K562 (cell line): ENCODE results near the gene C11orf91. TPM values are rescaled to one million over a fixed set of nuclear protein-coding genes. Genes with fewer than 3 reads are reported as not detected.

Experiments used
- AFF4 ChIP-seq: sonication (generic); formaldehyde crosslinking; IDR thresholded peaks from 2 replicates; pipeline ENCODE4 v1.8.0; 2023; ENCODE audit warnings: mild to moderate bottlenecking, missing genetic modification reagents
- BHLHE40 ChIP-seq: IDR thresholded peaks from 2 replicates; pipeline ENCODE4 v1.6.1; 2011; ENCODE audit warnings: low read length, improper control_type of control experiment
- E2F6 ChIP-seq, 2 experiments: IDR thresholded peaks; 2 replicates each; pipeline ENCODE4 v1.6.1; 2011; ENCODE audit warnings: borderline replicate concordance in 1 of 2, control low read depth in 1 of 2, low read depth in 1 of 2, low read length in 1 of 2, mild to moderate bottlenecking in 1 of 2, mixed read lengths in 1 of 2, moderate library complexity in 1 of 2; ENCODE audit not compliant: insufficient read depth in 1 of 2, insufficient read length in 1 of 2, poor library complexity in 1 of 2, severe bottlenecking in 1 of 2; ENCODE audit errors: extremely low read depth in 1 of 2
- FOXP1 ChIP-seq: sonication (generic); formaldehyde crosslinking; IDR thresholded peaks from 2 replicates; pipeline ENCODE4 v1.8.0; 2022; ENCODE audit warnings: mild to moderate bottlenecking, missing genetic modification reagents
- HDAC1 ChIP-seq, 2 experiments: fragments of 450-650 bp; IDR thresholded peaks; 2 replicates each; pipeline ENCODE4 v1.6.1; 2016 to 2017; ENCODE audit warnings: inconsistent platforms in 1 of 2, mild to moderate bottlenecking in 1 of 2, moderate library complexity in 1 of 2
- PATZ1 ChIP-seq: fragments of 250-450 bp; sonication (Bioruptor Pico); IDR thresholded peaks from 2 replicates; pipeline ENCODE4 v1.5.0; 2020; ENCODE audit warnings: mild to moderate bottlenecking, borderline replicate concordance
- RB1 ChIP-seq: fragments of 450-650 bp; IDR thresholded peaks from 2 replicates; pipeline ENCODE4 v1.6.1; 2017; ENCODE audit warnings: low read depth, mild to moderate bottlenecking
- SPI1 ChIP-seq: IDR thresholded peaks from 2 replicates; pipeline ENCODE4 v1.6.1; 2011; ENCODE audit warnings: low read depth, low read length, control low read depth, borderline replicate concordance
- TFAP4 ChIP-seq: sonication (generic); formaldehyde crosslinking; IDR thresholded peaks from 2 replicates; pipeline ENCODE4 v1.8.0; 2022; ENCODE audit warnings: missing genetic modification reagents, mild to moderate bottlenecking, moderate library complexity, borderline replicate concordance
- ZNF766 ChIP-seq: fragments of 200-800 bp; sonication (Bioruptor generic); conservative IDR thresholded peaks from 2 replicates; pipeline ENCODE4 v1.6.1; 2016; ENCODE audit warnings: missing genetic modification characterization, missing compliant biosample characterization
- polyA plus RNA-seq, 8 experiments: library from polyadenylated mRNA; depleted of rRNA in 4 of 8; stranded (reverse) in 5 of 8; unstranded in 3 of 8; fragments of >200 nt; fragmentation: Nextera tagmentation in 2 of 8; fragmentation: Illumina TruSeq in 1 of 8; extraction: Ambion mirVana in 2 of 8; extraction: Trizol in 1 of 8; gene quantifications; 2 replicates each; pipeline versions ENCODE4 v1.2.1 to v1.2.3, GENCODE V29; 2011 to 2014; ENCODE audit warnings: inconsistent platforms in 1 of 8, missing spikeins in 1 of 8
- total RNA-seq, 7 experiments: library from RNA; depleted of rRNA in 6 of 7; stranded (reverse); fragments of >200 nt in 6 of 7; fragmentation: Illumina TruSeq in 2 of 7; extraction: Trizol in 2 of 7; gene quantifications; 2 replicates each; pipeline versions ENCODE4 v1.2.1 to v1.2.3, GENCODE V29; 2011 to 2021; ENCODE audit warnings: low replicate concordance in 1 of 7

The C11orf91 gene
- total and polyA plus RNA-seq, 9 of the 15 experiments (the other 6 are each of a cell fraction or from before 2014, with no cell fraction given), result not detected

- TF ChIP-seq PATZ1 (CRISPR knock-in tag) (no peak), SPI1 (peak; percentile 89; the same call in 1 of the 2 replicates), ZNF766 (peak; percentile 79), FOXP1 (no peak), AFF4 (no peak), E2F6 (IDR thresholded peaks at IDR 0.05; ENCODE audit: borderline replicate concordance in 1 of 2, extremely low read depth in 1 of 2, insufficient read depth in 1 of 2, insufficient read length in 1 of 2, low read depth in 1 of 2, low read length in 1 of 2, poor library complexity in 1 of 2, severe bottlenecking in 1 of 2) (peak in 1 of 2 experiments; percentile 33), RB1 (peak; percentile 29; the same call in 1 of the 2 replicates), HDAC1 (IDR thresholded peaks at IDR 0.05) (0 out of 4 replicates have a peak, but pooled peaks of 1 of the 2 experiments have one; percentile 35), TFAP4 (no peak), BHLHE40 (no peak)
Measured at GRCh38 chr11:33731723-33732531, 31.3 kb upstream of the C11orf91 start (continued).
